HepG2 (cell line): ENCODE measurements around the gene CEP164. TPM values are rescaled to one million over a fixed set of nuclear protein-coding genes. Genes with fewer than 3 reads are reported as not detected.

ENCODE experiments used
- ATAC-seq: fragments of 200-7000 bp; cut with Tn5 transposase; 3 replicates; pipeline ENCODE4 v1.9.1; 2020; ENCODE audit warnings: mild to moderate bottlenecking, moderate library complexity
- BruUV-seq: library from RNA; stranded (reverse); fragments of 400-500 nt; replicated peaks from 2 replicates; lab custom pipeline; 2021; lab: Mats Ljungman, UMichigan
- CTCF ChIA-PET: fragments of 300-600 bp; formaldehyde crosslinking; extraction: SDS; loops from one replicate; lab custom pipeline; 2021; ENCODE audit warnings: low total read pairs, inconsistent platforms, low intra/inter-chr PET ratio; lab: Yijun Ruan, JAX
- POLR2A ChIA-PET: fragments of 350-600 bp; sonication (Branson Sonifier 250); formaldehyde crosslinking; loops from one replicate; lab custom pipeline; 2020; ENCODE audit warnings: antibody characterized with exemption, inconsistent platforms; lab: Yijun Ruan, JAX
- DNase-seq: peaks from one replicate; pipeline ENCODE4 v3.0.0-alpha.2; 2015; ENCODE audit warnings: low spot score
- FAIRE-seq: peaks from 3 replicates; lab custom pipeline; 2011; peaks lifted over from hg19 to GRCh38; lab: Jason Lieb, UNC
- H2AFZ ChIP-seq: one replicate; pipeline ENCODE4 v1.6.1; 2011; ENCODE audit warnings: low read length, inconsistent platforms
- H3K27ac ChIP-seq: fragments of 300-600 bp; 3 replicates; pipeline ENCODE4 v1.8.0; 2011; ENCODE audit warnings: mixed run types, mild to moderate bottlenecking, mixed read lengths, low read length, inconsistent platforms; ENCODE audit not compliant: insufficient read depth; ENCODE audit errors: extremely low read length
- H3K27me3 ChIP-seq, 2 experiments: fragments of 200-600 bp in 1 of 2; 2 replicates in 1 of 2; 3 replicates in 1 of 2; pipeline versions ENCODE4 v1.6.0 to v1.8.0; 2011; ENCODE audit warnings: low read length in 2 of 2, mild to moderate bottlenecking in 2 of 2, moderate library complexity in 2 of 2, inconsistent platforms in 1 of 2; ENCODE audit not compliant: insufficient read depth in 2 of 2, control insufficient read depth in 1 of 2
- H3K36me3 ChIP-seq, 2 experiments: fragments of 200-600 bp in 1 of 2; replicated peaks in 1 of 2; 2 replicates in 1 of 2; 3 replicates in 1 of 2; pipeline versions ENCODE4 v1.5.1 to v1.8.0; 2011; ENCODE audit warnings: low read length in 2 of 2, inconsistent platforms in 1 of 2; ENCODE audit not compliant: insufficient read depth in 2 of 2, control insufficient read depth in 1 of 2
- H3K4me1 ChIP-seq: 2 replicates; pipeline ENCODE4 v1.5.1; 2012; ENCODE audit warnings: low read length, inconsistent platforms; ENCODE audit not compliant: insufficient read depth
- H3K4me2 ChIP-seq: 2 replicates; pipeline ENCODE4 v1.6.0; 2011; ENCODE audit warnings: low read depth, low read length, inconsistent platforms
- H3K4me3 ChIP-seq, 3 experiments: fragments of 200-600 bp in 1 of 3; sonication (generic), shearing (Covaris generic) in 1 of 3; replicated peaks in 1 of 3; 2 replicates each; pipeline ENCODE4 v1.5.1; 2011 to 2016; ENCODE audit warnings: low read length in 3 of 3, inconsistent platforms in 2 of 3, low read depth in 2 of 3, mild to moderate bottlenecking in 2 of 3, control low read depth in 1 of 3, mixed read lengths in 1 of 3; ENCODE audit not compliant: insufficient read depth in 1 of 3
- H3K79me2 ChIP-seq: one replicate; pipeline ENCODE4 v1.6.1; 2011; ENCODE audit warnings: low read length, inconsistent platforms; ENCODE audit not compliant: insufficient read depth
- H3K9ac ChIP-seq: 2 replicates; pipeline ENCODE4 v1.6.0; 2011; ENCODE audit warnings: mild to moderate bottlenecking, low read depth, low read length, inconsistent platforms; ENCODE audit not compliant: insufficient read depth
- H3K9me3 ChIP-seq: 2 replicates; pipeline ENCODE4 v1.5.1; 2012; ENCODE audit warnings: mild to moderate bottlenecking, low read length
- H4K20me1 ChIP-seq: 2 replicates; pipeline ENCODE4 v1.6.0; 2011; ENCODE audit warnings: inconsistent platforms, mild to moderate bottlenecking, low read length, moderate library complexity; ENCODE audit not compliant: insufficient read depth
- ATF7 ChIP-seq, 2 experiments: fragments of 450-650 bp in 1 of 2; sonication (generic) in 1 of 2; formaldehyde crosslinking in 1 of 2; IDR thresholded peaks; 2 replicates each; pipeline versions ENCODE4 v1.4.0 to v1.6.1; 2016 to 2020; ENCODE audit warnings: antibody characterized with exemption in 1 of 2, mild to moderate bottlenecking in 1 of 2, missing genetic modification reagents in 1 of 2
- ZC3H13 ChIP-seq: sonication (generic); formaldehyde crosslinking; IDR thresholded peaks from 2 replicates; pipeline ENCODE4 v1.8.1; 2023; ENCODE audit warnings: mild to moderate bottlenecking, missing genetic modification reagents, moderate library complexity
- ZMAT3 ChIP-seq: sonication (generic); formaldehyde crosslinking; conservative IDR thresholded peaks from 2 replicates; pipeline ENCODE4 v1.7.0; 2021; ENCODE audit warnings: missing genetic modification reagents
- WGBS: methylation state at CpG from one replicate; pipeline ENCODE4 v1.1.6; 2017; ENCODE audit warnings: low lambda C conversion rate; 5-methylcytosine and 5-hydroxymethylcytosine counted together
- in situ Hi-C: cut with HindIII; loops from 2 replicates; pipeline ENCODE4 v1.10.0; 2017; ENCODE audit warnings: low pct_unique_long_range_greater_than_20kb; ENCODE audit not compliant: extremely low pct_ligation_motif_present
- intact Hi-C: fragments of 100-400 bp; cut with micrococcal nuclease; formaldehyde crosslinking; loops from one replicate; pipeline ENCODE4 v1.10.0; 2022; ENCODE audit not compliant: unreplicated experiment
- polyA plus RNA-seq, 8 experiments: library from polyadenylated mRNA; depleted of rRNA in 3 of 8; stranded (reverse) in 7 of 8; unstranded in 1 of 8; fragments of >200 nt; fragmentation: Illumina TruSeq in 4 of 8; extraction: Trizol in 4 of 8; gene quantifications; 2 replicates each; pipeline versions ENCODE4 v1.2.1 to v1.2.3, GENCODE V29; 2011 to 2016; ENCODE audit warnings: low read depth in 4 of 8, missing spikeins in 1 of 8, mixed read lengths in 1 of 8; ENCODE audit not compliant: insufficient read depth in 1 of 8
- total RNA-seq, 5 experiments: library from RNA; depleted of rRNA; stranded (reverse); fragments of >200 nt; fragmentation: Illumina TruSeq; extraction: Trizol; gene quantifications; 2 replicates each; pipeline ENCODE4 v1.2.3, GENCODE V29; 2016; ENCODE audit warnings: low read depth in 1 of 5
- TF ChIP-seq, protein P1 (sequence below): sonication (generic); formaldehyde crosslinking; IDR thresholded peaks from 2 replicates; pipeline ENCODE4 v1.9.0; 2022; ENCODE audit warnings: low read depth, missing genetic modification reagents

The CEP164 gene
- total and polyA plus RNA-seq, 2 of the 13 experiments (the other 11 are each of a cell fraction or from before 2014, with no cell fraction given) = 11.4 to 15.2 TPM

DNA sequence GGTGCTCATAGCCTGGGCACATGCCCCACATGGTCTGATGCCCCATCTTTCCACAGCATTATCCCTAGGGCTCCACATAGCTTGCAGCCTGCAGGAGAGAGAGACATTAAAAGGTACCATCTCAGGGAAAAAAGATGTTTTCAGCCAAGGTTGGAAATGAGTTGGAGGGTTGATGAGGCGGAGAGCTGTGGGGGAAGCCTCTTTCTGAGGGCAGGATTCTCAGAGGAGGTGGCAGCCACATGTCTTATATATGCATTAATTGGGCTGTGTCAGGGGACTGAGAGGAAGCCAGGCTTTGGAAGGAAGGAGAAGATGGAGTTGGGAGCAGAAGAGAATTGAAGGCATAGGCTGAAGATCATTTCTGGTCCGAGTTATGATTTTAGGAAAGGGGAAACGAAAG, 57.8 kb downstream of the CEP164 start:
- WGBS = 100% methylated on average over 3 of the region's 3 CpGs
- no peak overlapping the region for H3K4me2 ChIP-seq
- H4K20me1 ChIP-seq = no peaks in the 10 kb centered on the region
- H3K79me2 ChIP-seq = no peaks in the 10 kb centered on the region
- POLR2A ChIA-PET = no interaction called here
- H3K27ac ChIP-seq = no peak overlapping the region
- TF ChIP-seq ATF7 (IDR thresholded peaks at IDR 0.05) = no peak
- TF ChIP-seq ATF7 (CRISPR knock-in tag; IDR thresholded peaks at IDR 0.05) = no peak
- TF ChIP-seq ZMAT3 (CRISPR knock-in tag) = no peak
- no peak for TF ChIP-seq ZC3H13 (CRISPR knock-in tag)
- no peak for ATAC-seq
- no peak for DNase-seq
- no TSS peak for BruUV-seq
- no peaks in the 10 kb centered on the region for H3K27me3 ChIP-seq
- intact Hi-C loops = no loop called here
- no peak overlapping the region for H3K4me3 ChIP-seq
- H3K9me3 ChIP-seq = no peaks in the 10 kb centered on the region
- H3K9ac ChIP-seq = no peak overlapping the region
- no peak for FAIRE-seq
- in situ Hi-C loops = no loop called here
- H2AFZ ChIP-seq = no peak overlapping the region
- no peaks in the 10 kb centered on the region for H3K4me1 ChIP-seq
- CTCF ChIA-PET = no interaction called here
- peaks cover 14 to 37% of the 10 kb centered on the region in 2 experiments; a peak in 4 of 5 replicates for H3K36me3 ChIP-seq

- no peak overlapping the region for H2AFZ ChIP-seq
- H3K4me1 ChIP-seq = no peaks in the 10 kb centered on the region
- no peaks in the 10 kb centered on the region for H3K79me2 ChIP-seq
- no peak for FAIRE-seq
- no peak overlapping the region for H3K9ac ChIP-seq
- H3K9me3 ChIP-seq = no peaks in the 10 kb centered on the region
- no peaks in the 10 kb centered on the region for H4K20me1 ChIP-seq
- ATAC-seq = no peak
- in situ Hi-C loops (no loop called here), intact Hi-C loops (no loop called here)
- BruUV-seq = no TSS peak
- no peak overlapping the region for H3K4me2 ChIP-seq
- TF ChIP-seq, protein P1, sequence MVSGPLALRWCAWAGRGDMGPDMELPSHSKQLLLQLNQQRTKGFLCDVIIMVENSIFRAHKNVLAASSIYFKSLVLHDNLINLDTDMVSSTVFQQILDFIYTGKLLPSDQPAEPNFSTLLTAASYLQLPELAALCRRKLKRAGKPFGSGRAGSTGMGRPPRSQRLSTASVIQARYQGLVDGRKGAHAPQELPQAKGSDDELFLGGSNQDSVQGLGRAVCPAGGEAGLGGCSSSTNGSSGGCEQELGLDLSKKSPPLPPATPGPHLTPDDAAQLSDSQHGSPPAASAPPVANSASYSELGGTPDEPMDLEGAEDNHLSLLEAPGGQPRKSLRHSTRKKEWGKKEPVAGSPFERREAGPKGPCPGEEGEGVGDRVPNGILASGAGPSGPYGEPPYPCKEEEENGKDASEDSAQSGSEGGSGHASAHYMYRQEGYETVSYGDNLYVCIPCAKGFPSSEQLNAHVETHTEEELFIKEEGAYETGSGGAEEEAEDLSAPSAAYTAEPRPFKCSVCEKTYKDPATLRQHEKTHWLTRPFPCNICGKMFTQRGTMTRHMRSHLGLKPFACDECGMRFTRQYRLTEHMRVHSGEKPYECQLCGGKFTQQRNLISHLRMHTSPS = no peak
- ChIA-PET CTCF (no interaction called here), POLR2A (no interaction called here)
- no peak overlapping the region for H3K27ac ChIP-seq
- peaks cover 15 to 33% of the 10 kb centered on the region in 2 experiments; a peak in 4 of 5 replicates for H3K36me3 ChIP-seq
- no peaks in the 10 kb centered on the region for H3K27me3 ChIP-seq
- 96% methylated on average over 8 of the region's 9 CpGs for WGBS
- no peak for DNase-seq
- no peak overlapping the region for H3K4me3 ChIP-seq
Measured at GRCh38 chr11:117385906-117386305, 58.3 kb downstream of the CEP164 start.
